Central memory CD4-positive, alpha-beta T cell (primary cell): ENCODE results near the gene SART3.

Experiments used
- DNase-seq: peaks from one replicate; pipeline ENCODE4 v3.0.0; 2022

Gene SART3

GRCh38 chr12:108483213-108484059 is 77.5 kb downstream of the SART3 start:
- no peak for DNase-seq

GRCh38 chr12:108482717-108483212 is 78.2 kb downstream of the SART3 start:
- no peak for DNase-seq

- no peak for DNase-seq
Observed at GRCh38 chr12:108479364-108480070, 81.5 kb downstream of the SART3 start.

- no peak for DNase-seq
Observed at GRCh38 chr12:108478611-108479206, 82.3 kb downstream of the SART3 start.

GRCh38 chr12:108477881-108478259 is 83.1 kb downstream of the SART3 start:
- DNase-seq, result no peak

- no peak for DNase-seq
Observed at GRCh38 chr12:108477055-108477880, 83.7 kb downstream of the SART3 start.

GRCh38 chr12:108475396-108475795 is 85.6 kb downstream of the SART3 start:
- no peak for DNase-seq

- DNase-seq, result no peak
Observed at GRCh38 chr12:108473400-108474055, 87.4 kb downstream of the SART3 start.
